C4-2B (cell line): ENCODE results near the gene GLB1L2.

ENCODE experiments used
- ZFX ChIP-seq: fragments of 450-650 bp; IDR thresholded peaks from 2 replicates; pipeline ENCODE4 v1.6.1; 2017
- TF ChIP-seq, protein P1 (sequence below): fragments of 450-650 bp; conservative IDR thresholded peaks from 2 replicates; pipeline ENCODE4 v1.5.1; 2017; ENCODE audit warnings: mild to moderate bottlenecking

DNA sequence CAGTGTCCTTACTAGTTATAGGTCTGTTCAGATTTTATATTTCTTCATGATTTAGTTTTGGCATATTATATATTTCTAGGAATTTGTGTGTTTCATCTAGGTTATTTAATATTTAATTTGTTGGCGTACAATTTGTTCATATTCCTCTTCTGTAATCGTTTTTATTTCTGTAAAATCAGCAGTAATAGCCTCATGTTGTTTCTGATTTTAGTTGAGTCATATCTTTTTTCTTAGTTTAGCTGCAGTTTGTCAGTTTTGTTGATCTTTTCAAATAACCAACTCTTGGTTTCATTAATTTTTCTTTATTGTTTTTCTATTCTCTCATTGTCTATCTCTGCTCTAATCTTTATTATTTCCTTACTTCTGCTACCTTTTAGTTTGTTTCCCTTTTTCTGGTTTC lies 20.3 kb downstream of the GLB1L2 start:
- TF ChIP-seq, protein P1, sequence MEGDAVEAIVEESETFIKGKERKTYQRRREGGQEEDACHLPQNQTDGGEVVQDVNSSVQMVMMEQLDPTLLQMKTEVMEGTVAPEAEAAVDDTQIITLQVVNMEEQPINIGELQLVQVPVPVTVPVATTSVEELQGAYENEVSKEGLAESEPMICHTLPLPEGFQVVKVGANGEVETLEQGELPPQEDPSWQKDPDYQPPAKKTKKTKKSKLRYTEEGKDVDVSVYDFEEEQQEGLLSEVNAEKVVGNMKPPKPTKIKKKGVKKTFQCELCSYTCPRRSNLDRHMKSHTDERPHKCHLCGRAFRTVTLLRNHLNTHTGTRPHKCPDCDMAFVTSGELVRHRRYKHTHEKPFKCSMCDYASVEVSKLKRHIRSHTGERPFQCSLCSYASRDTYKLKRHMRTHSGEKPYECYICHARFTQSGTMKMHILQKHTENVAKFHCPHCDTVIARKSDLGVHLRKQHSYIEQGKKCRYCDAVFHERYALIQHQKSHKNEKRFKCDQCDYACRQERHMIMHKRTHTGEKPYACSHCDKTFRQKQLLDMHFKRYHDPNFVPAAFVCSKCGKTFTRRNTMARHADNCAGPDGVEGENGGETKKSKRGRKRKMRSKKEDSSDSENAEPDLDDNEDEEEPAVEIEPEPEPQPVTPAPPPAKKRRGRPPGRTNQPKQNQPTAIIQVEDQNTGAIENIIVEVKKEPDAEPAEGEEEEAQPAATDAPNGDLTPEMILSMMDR, result no peak
- TF ChIP-seq ZFX, result no peak
